H9 (cell line): ENCODE results near the gene PTPRN2. TPM values are rescaled to one million over a fixed set of nuclear protein-coding genes. Genes with fewer than 3 reads are reported as not detected.

ENCODE experiments used
- DNase-seq: peaks from one replicate; pipeline ENCODE4 v3.0.0-alpha.2; 2017
- H2AFZ ChIP-seq: one replicate; pipeline ENCODE4 v1.6.1; 2013; ENCODE audit warnings: mild to moderate bottlenecking, low read length, control low read depth, moderate library complexity
- H2AK5ac ChIP-seq: 2 replicates; pipeline ENCODE4 v1.6.1; 2013; ENCODE audit warnings: low read length, control low read depth, mixed read lengths; ENCODE audit not compliant: insufficient read length
- H2BK120ac ChIP-seq: one replicate; pipeline ENCODE4 v1.6.1; 2013; ENCODE audit warnings: low read depth, mild to moderate bottlenecking, low read length, control low read depth, inconsistent platforms; ENCODE audit not compliant: poor library complexity, severe bottlenecking
- H2BK12ac ChIP-seq: 2 replicates; pipeline ENCODE4 v1.6.1; 2013; ENCODE audit warnings: low read length, control low read depth, mixed read lengths, low read depth; ENCODE audit not compliant: insufficient read length
- H2BK15ac ChIP-seq: 2 replicates; pipeline ENCODE4 v1.6.1; 2013; ENCODE audit warnings: low read depth, low read length, control low read depth
- H2BK20ac ChIP-seq: one replicate; pipeline ENCODE4 v1.6.1; 2013; ENCODE audit warnings: low read depth, mild to moderate bottlenecking, low read length, control low read depth, inconsistent platforms; ENCODE audit not compliant: poor library complexity, severe bottlenecking
- H2BK5ac ChIP-seq: 2 replicates; pipeline ENCODE4 v1.6.1; 2013; ENCODE audit warnings: low read length, control low read depth, mixed read lengths; ENCODE audit not compliant: insufficient read length
- H3K14ac ChIP-seq: 2 replicates; pipeline ENCODE4 v1.6.1; 2013; ENCODE audit warnings: low read length, control low read depth; ENCODE audit not compliant: insufficient read depth
- H3K18ac ChIP-seq: 2 replicates; pipeline ENCODE4 v1.6.1; 2013; ENCODE audit warnings: low read depth, mild to moderate bottlenecking, mixed read lengths, low read length, control low read depth; ENCODE audit not compliant: insufficient read length
- H3K23ac ChIP-seq: 2 replicates; pipeline ENCODE4 v1.6.1; 2013; ENCODE audit warnings: low read length, control low read depth, mixed read lengths, low read depth; ENCODE audit not compliant: insufficient read length
- H3K23me2 ChIP-seq: 2 replicates; pipeline ENCODE4 v1.6.1; 2013; ENCODE audit warnings: low read depth, mild to moderate bottlenecking, mixed read lengths, low read length, control low read depth; ENCODE audit not compliant: insufficient read length, poor library complexity, severe bottlenecking
- H3K27ac ChIP-seq: 2 replicates; pipeline ENCODE4 v1.5.1; 2013; ENCODE audit warnings: low read length, control low read depth, mixed read lengths, low read depth; ENCODE audit not compliant: insufficient read length
- H3K27me3 ChIP-seq: 2 replicates; pipeline ENCODE4 v1.6.1; 2013; ENCODE audit warnings: low read length, control low read depth, inconsistent platforms; ENCODE audit not compliant: insufficient read depth
- H3K4ac ChIP-seq: 2 replicates; pipeline ENCODE4 v1.6.1; 2013; ENCODE audit warnings: low read depth, mild to moderate bottlenecking, control low read depth, inconsistent platforms, low read length, moderate library complexity
- H3K4me1 ChIP-seq: 2 replicates; pipeline ENCODE4 v1.6.1; 2013; ENCODE audit warnings: low read length, control low read depth, inconsistent platforms; ENCODE audit not compliant: insufficient read depth
- H3K4me2 ChIP-seq: 2 replicates; pipeline ENCODE4 v1.6.1; 2013; ENCODE audit warnings: low read length, control low read depth, mixed read lengths; ENCODE audit not compliant: insufficient read length, insufficient read depth
- H3K56ac ChIP-seq: 2 replicates; pipeline ENCODE4 v1.6.1; 2013; ENCODE audit warnings: low read depth, mild to moderate bottlenecking, mixed read lengths, low read length, control low read depth; ENCODE audit not compliant: insufficient read length
- H3K79me1 ChIP-seq: 2 replicates; pipeline ENCODE4 v1.6.1; 2013; ENCODE audit warnings: low read depth, mild to moderate bottlenecking, moderate library complexity, low read length, control low read depth, inconsistent platforms; ENCODE audit not compliant: insufficient read depth, poor library complexity, severe bottlenecking
- H3K79me2 ChIP-seq: 2 replicates; pipeline ENCODE4 v1.6.1; 2013; ENCODE audit warnings: low read length, control low read depth, inconsistent platforms; ENCODE audit not compliant: insufficient read depth
- H3K9ac ChIP-seq: 2 replicates; pipeline ENCODE4 v1.6.1; 2013; ENCODE audit warnings: low read length, control low read depth, mixed read lengths; ENCODE audit not compliant: insufficient read length; ENCODE audit errors: extremely low read depth
- H3K9me3 ChIP-seq: one replicate; pipeline ENCODE4 v1.6.1; 2013; ENCODE audit warnings: low read depth, low read length, inconsistent platforms; ENCODE audit not compliant: control insufficient read depth
- H3T11ph ChIP-seq: one replicate; pipeline ENCODE4 v1.6.1; 2013; ENCODE audit warnings: mild to moderate bottlenecking, low read length, control low read depth, inconsistent platforms
- H4K20me1 ChIP-seq: one replicate; pipeline ENCODE4 v1.6.1; 2013; ENCODE audit not compliant: control insufficient read depth, insufficient read length, insufficient read depth
- H4K5ac ChIP-seq: 2 replicates; pipeline ENCODE4 v1.6.1; 2013; ENCODE audit warnings: low read depth, mild to moderate bottlenecking, mixed read lengths, low read length, control low read depth; ENCODE audit not compliant: insufficient read length
- H4K8ac ChIP-seq: replicated peaks from 2 replicates; pipeline ENCODE4 v1.6.1; 2013; ENCODE audit warnings: low read length, control low read depth, mixed read lengths, low read depth; ENCODE audit not compliant: insufficient read length
- H4K91ac ChIP-seq: 2 replicates; pipeline ENCODE4 v1.6.1; 2013; ENCODE audit warnings: low read depth, mild to moderate bottlenecking, moderate library complexity, mixed read lengths, low read length, control low read depth; ENCODE audit not compliant: insufficient read length
- H3K27ac Mint-ChIP-seq, 3 experiments: 2 replicates in 2 of 3; 3 replicates in 1 of 3; pipeline ENCODE4 v1.8.0; 2020 to 2021; ENCODE audit warnings: mixed read lengths in 3 of 3, mild to moderate bottlenecking in 1 of 3, moderate library complexity in 1 of 3
- H3K27me3 Mint-ChIP-seq: 2 replicates; pipeline ENCODE4 v1.8.0; 2021; ENCODE audit warnings: low read depth, mild to moderate bottlenecking, moderate library complexity, mixed read lengths
- H3K36me3 Mint-ChIP-seq, 3 experiments: 2 replicates in 2 of 3; 3 replicates in 1 of 3; pipeline ENCODE4 v1.8.0; 2020 to 2021; ENCODE audit warnings: low read depth in 3 of 3, mixed read lengths in 3 of 3; ENCODE audit not compliant: insufficient read depth in 1 of 3
- H3K4me1 Mint-ChIP-seq, 2 experiments: 2 replicates each; pipeline ENCODE4 v1.8.0; 2020; ENCODE audit warnings: mixed read lengths in 2 of 2
- H3K4me3 Mint-ChIP-seq, 2 experiments: 2 replicates in 1 of 2; 3 replicates in 1 of 2; pipeline ENCODE4 v1.8.0; 2020 to 2021; ENCODE audit warnings: mild to moderate bottlenecking in 2 of 2, mixed read lengths in 2 of 2, moderate library complexity in 1 of 2
- H3K9me3 Mint-ChIP-seq, 2 experiments: 2 replicates in 1 of 2; 3 replicates in 1 of 2; pipeline ENCODE4 v1.8.0; 2020; ENCODE audit warnings: mild to moderate bottlenecking in 2 of 2, mixed read lengths in 2 of 2, moderate library complexity in 1 of 2
- WGBS: extraction: QIAGEN DNeasy Blood & Tissue Kit; methylation state at CpG from one replicate; pipeline ENCODE4 v1.1.7; 2013; ENCODE audit warnings: missing lambda C conversion rate, low lambda C conversion rate, mixed read lengths; ENCODE audit not compliant: insufficient read length; ENCODE audit errors: extremely low coverage; 5-methylcytosine and 5-hydroxymethylcytosine counted together
- total RNA-seq: library from RNA; stranded (reverse); gene quantifications from 2 replicates; pipeline ENCODE4 v1.2.1, GENCODE V29; 2021
- TF ChIP-seq, protein P1 (sequence below): fragments of 200-600 bp; sonication (generic); conservative IDR thresholded peaks from 3 replicates; pipeline ENCODE4 v1.8.0; 2021; ENCODE audit warnings: antibody characterized with exemption, mild to moderate bottlenecking

Gene PTPRN2
- total RNA-seq, 1 experiment from 2014 or later, result 5.2 TPM

DNA sequence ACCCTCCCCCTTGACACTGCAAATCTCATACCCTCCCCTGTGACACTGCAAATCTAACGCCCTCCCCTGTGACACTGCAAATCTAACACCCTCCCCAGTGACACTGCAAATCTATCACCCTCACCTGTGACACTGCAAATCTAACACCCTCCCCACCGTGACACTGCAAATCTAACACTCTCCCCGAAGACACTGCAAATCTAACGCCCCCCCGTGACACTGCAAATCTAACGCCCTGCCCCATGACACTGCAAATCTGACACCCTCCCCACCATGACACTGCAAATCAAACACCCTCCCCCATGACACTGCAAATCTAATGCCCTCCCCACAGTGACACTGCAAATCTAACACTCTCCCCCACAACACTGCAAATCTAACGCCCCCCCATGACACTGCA lies 647.1 kb downstream of the PTPRN2 start:
- no peak overlapping the region for H2AK5ac ChIP-seq
- no peak overlapping the region for H3T11ph ChIP-seq
- H3K56ac ChIP-seq, result no peak overlapping the region
- no peak overlapping the region for H3K23ac ChIP-seq
- no peaks in the 10 kb centered on the region; the same call in 1 of the 2 replicates for H3K4me1 ChIP-seq
- Mint-ChIP-seq H3K27ac (no peak overlapping the region; a peak in 1 of 7 replicates), H3K4me1 (peaks cover 16 to 17% of the 10 kb centered on the region in 2 experiments), H3K36me3 (peaks cover 0 to 13% (median 0%) of the 10 kb centered on the region in 3 experiments; a peak in 5 of 7 replicates), H3K27me3 (peaks cover 9% of the 10 kb centered on the region), H3K9me3 (peaks cover 4 to 22% of the 10 kb centered on the region in 2 experiments; a peak in 3 of 5 replicates), H3K4me3 (no peak overlapping the region)
- H2AFZ ChIP-seq, result no peak overlapping the region
- H2BK15ac ChIP-seq, result no peak overlapping the region
- H4K5ac ChIP-seq, result no peak overlapping the region
- no peaks in the 10 kb centered on the region for H3K23me2 ChIP-seq
- H4K91ac ChIP-seq, result no peak overlapping the region
- no peak overlapping the region for H2BK20ac ChIP-seq
- H3K27ac ChIP-seq, result no peak overlapping the region
- H3K14ac ChIP-seq, result no peak overlapping the region
- H3K79me2 ChIP-seq, result no peaks in the 10 kb centered on the region
- TF ChIP-seq, protein P1, sequence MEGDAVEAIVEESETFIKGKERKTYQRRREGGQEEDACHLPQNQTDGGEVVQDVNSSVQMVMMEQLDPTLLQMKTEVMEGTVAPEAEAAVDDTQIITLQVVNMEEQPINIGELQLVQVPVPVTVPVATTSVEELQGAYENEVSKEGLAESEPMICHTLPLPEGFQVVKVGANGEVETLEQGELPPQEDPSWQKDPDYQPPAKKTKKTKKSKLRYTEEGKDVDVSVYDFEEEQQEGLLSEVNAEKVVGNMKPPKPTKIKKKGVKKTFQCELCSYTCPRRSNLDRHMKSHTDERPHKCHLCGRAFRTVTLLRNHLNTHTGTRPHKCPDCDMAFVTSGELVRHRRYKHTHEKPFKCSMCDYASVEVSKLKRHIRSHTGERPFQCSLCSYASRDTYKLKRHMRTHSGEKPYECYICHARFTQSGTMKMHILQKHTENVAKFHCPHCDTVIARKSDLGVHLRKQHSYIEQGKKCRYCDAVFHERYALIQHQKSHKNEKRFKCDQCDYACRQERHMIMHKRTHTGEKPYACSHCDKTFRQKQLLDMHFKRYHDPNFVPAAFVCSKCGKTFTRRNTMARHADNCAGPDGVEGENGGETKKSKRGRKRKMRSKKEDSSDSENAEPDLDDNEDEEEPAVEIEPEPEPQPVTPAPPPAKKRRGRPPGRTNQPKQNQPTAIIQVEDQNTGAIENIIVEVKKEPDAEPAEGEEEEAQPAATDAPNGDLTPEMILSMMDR, result no peak
- no CpG with 5 or more reads among the region's 7 CpGs for WGBS
- H3K9me3 ChIP-seq, result no peaks in the 10 kb centered on the region
- no peak overlapping the region for H4K8ac ChIP-seq
- H3K9ac ChIP-seq, result no peak overlapping the region
- H4K20me1 ChIP-seq, result no peaks in the 10 kb centered on the region
- H2BK12ac ChIP-seq, result no peak overlapping the region
- no peak overlapping the region for H3K4ac ChIP-seq
- no peak overlapping the region for H3K18ac ChIP-seq
- no peak for DNase-seq
- no peak overlapping the region for H3K4me2 ChIP-seq
- H2BK5ac ChIP-seq, result no peak overlapping the region
- H3K79me1 ChIP-seq, result no peaks in the 10 kb centered on the region
- no peaks in the 10 kb centered on the region for H3K27me3 ChIP-seq
- no peak overlapping the region for H2BK120ac ChIP-seq
